Measurements from ENCODE around the gene GPR108.
A peak's percentile ranks its signal among the peaks of the same experiment; 100 is the strongest.
"Not testable (repeated sequence)": the region's sequence is repeated elsewhere in the genome, so short reads cannot be mapped to it uniquely, and the experiment has no call there.

The GPR108 gene

GRCh38 chr19:6737284-6737872, at the start of gene GPR108:
GPR108 (minus strand) TSS chr19:6737580; CDS start chr19:6737576, 4 bp downstream.
- peak within 1 kb of the TSS; percentile 98 for H3K27ac Mint-ChIP-seq
- H3K36me3 Mint-ChIP-seq: peaks cover 14 to 30% of the 10 kb centered on the region in 2 donors
- peak; percentile 74 to 79 for ATAC-seq (replicated peaks)
- no peaks in the 10 kb centered on the region for H3K9me3 Mint-ChIP-seq
- H3K4me1 Mint-ChIP-seq: peaks cover 33 to 47% of the 10 kb centered on the region in 2 donors
- H3K4me3 Mint-ChIP-seq: peak within 1 kb of the TSS; percentile 89 to 90
- no peaks in the 10 kb centered on the region for H3K27me3 Mint-ChIP-seq
- peak; percentile 100 for DNase-seq

- Mint-ChIP-seq H3K27me3 (no peaks in the 10 kb centered on the region), H3K36me3 (peaks cover 34 to 42% of the 10 kb centered on the region in 2 donors), H3K9me3 (peaks cover 8 to 13% of the 10 kb centered on the region in 2 donors), H3K4me1 (peaks cover 38 to 79% of the 10 kb centered on the region in 2 donors), H3K4me3 (no peak overlapping the region), H3K27ac (no peak overlapping the region)
- ATAC-seq (replicated peaks) (no peak), DNase-seq (no peak)
These were observed 41.8 kb upstream of the GPR108 start for GRCh38 chr19:6779206-6779605.

- Mint-ChIP-seq H3K4me3 (no peak overlapping the region), H3K4me1 (peaks cover 40 to 77% of the 10 kb centered on the region in 2 donors), H3K27ac (peak overlapping the region; percentile 93), H3K36me3 (peaks cover 36 to 45% of the 10 kb centered on the region in 2 donors), H3K9me3 (peaks cover 8 to 13% of the 10 kb centered on the region in 2 donors), H3K27me3 (no peaks in the 10 kb centered on the region)
- DNase-seq: no peak
- ATAC-seq (replicated peaks): no peak
These were observed 41.0 kb upstream of the GPR108 start for GRCh38 chr19:6778386-6778785.

GRCh38 chr19:6777434-6777833, 40.1 kb upstream of the GPR108 start:
- DNase-seq (no peak), ATAC-seq (replicated peaks) (no peak)
- Mint-ChIP-seq H3K27me3 (no peaks in the 10 kb centered on the region), H3K9me3 (peaks cover 8 to 13% of the 10 kb centered on the region in 2 donors), H3K36me3 (peaks cover 36 to 46% of the 10 kb centered on the region in 2 donors), H3K4me3 (no peak overlapping the region), H3K27ac (peak overlapping the region; percentile 93), H3K4me1 (peaks cover 37 to 71% of the 10 kb centered on the region in 2 donors)

GRCh38 chr19:6776999-6777398, 39.6 kb upstream of the GPR108 start:
- Mint-ChIP-seq H3K27me3 (no peaks in the 10 kb centered on the region), H3K9me3 (peaks cover 8 to 13% of the 10 kb centered on the region in 2 donors), H3K36me3 (peaks cover 36 to 46% of the 10 kb centered on the region in 2 donors), H3K27ac (peak overlapping the region; percentile 93), H3K4me3 (no peak overlapping the region), H3K4me1 (peaks cover 42 to 76% of the 10 kb centered on the region in 2 donors)
- DNase-seq (no peak), ATAC-seq (replicated peaks) (no peak)

GRCh38 chr19:6776045-6776444, 38.7 kb upstream of the GPR108 start:
- DNase-seq; H3K27me3 Mint-ChIP-seq; ATAC-seq (replicated peaks): not testable (repeated sequence)
- peak overlapping the region in 1 of 2 donors; percentile 26 for H3K4me3 Mint-ChIP-seq
- peaks cover 8 to 18% of the 10 kb centered on the region in 2 donors for H3K9me3 Mint-ChIP-seq
- H3K4me1 Mint-ChIP-seq: peaks cover 42 to 75% of the 10 kb centered on the region in 2 donors
- peaks cover 30 to 40% of the 10 kb centered on the region in 2 donors for H3K36me3 Mint-ChIP-seq
- H3K27ac Mint-ChIP-seq: peak overlapping the region; percentile 59

- peak overlapping the region; percentile 74 for H3K27ac Mint-ChIP-seq
- H3K36me3 Mint-ChIP-seq: peaks cover 30 to 38% of the 10 kb centered on the region in 2 donors
- peak overlapping the region; percentile 50 to 69 for H3K4me3 Mint-ChIP-seq
- DNase-seq (no peak), ATAC-seq (replicated peaks) (no peak)
- H3K27me3 Mint-ChIP-seq: no peaks in the 10 kb centered on the region
- H3K9me3 Mint-ChIP-seq: peaks cover 8 to 18% of the 10 kb centered on the region in 2 donors
- H3K4me1 Mint-ChIP-seq: peaks cover 42 to 70% of the 10 kb centered on the region in 2 donors
These were observed 37.7 kb upstream of the GPR108 start for GRCh38 chr19:6774821-6775707.

GRCh38 chr19:6773323-6773931, 36.0 kb upstream of the GPR108 start:
- DNase-seq: peak; percentile 60
- H3K4me1 Mint-ChIP-seq: peaks cover 42 to 59% of the 10 kb centered on the region in 2 donors
- ATAC-seq (replicated peaks): peak; percentile 50 to 54

GRCh38 chr19:6772866-6773322, 35.5 kb upstream of the GPR108 start:
- Mint-ChIP-seq H3K27me3 (no peaks in the 10 kb centered on the region), H3K4me3 (peak overlapping the region; percentile 92 to 94), H3K4me1 (peaks cover 42 to 59% of the 10 kb centered on the region in 2 donors), H3K36me3 (peaks cover 27 to 32% of the 10 kb centered on the region in 2 donors), H3K27ac (peak overlapping the region; percentile 98), H3K9me3 (peaks cover 8 to 18% of the 10 kb centered on the region in 2 donors)
- ATAC-seq (replicated peaks) (no peak), DNase-seq (no peak)

More at GRCh38 chr19:6773323-6773931, 36.0 kb upstream of the GPR108 start:
- Mint-ChIP-seq H3K4me3 (peak overlapping the region; percentile 92 to 94), H3K27me3 (no peaks in the 10 kb centered on the region), H3K27ac (peak overlapping the region; percentile 98), H3K36me3 (peaks cover 30 to 37% of the 10 kb centered on the region in 2 donors), H3K9me3 (peaks cover 8 to 18% of the 10 kb centered on the region in 2 donors)

- DNase-seq (peak; percentile 82), ATAC-seq (replicated peaks) (peak; percentile 74 to 77)
- peak within 1 kb of the TSS; percentile 98 for H3K27ac Mint-ChIP-seq
- H3K4me1 Mint-ChIP-seq: peaks cover 41 to 56% of the 10 kb centered on the region in 2 donors
- H3K9me3 Mint-ChIP-seq: peaks cover 8 to 18% of the 10 kb centered on the region in 2 donors
- H3K27me3 Mint-ChIP-seq: no peaks in the 10 kb centered on the region
- peaks cover 24 to 28% of the 10 kb centered on the region in 2 donors for H3K36me3 Mint-ChIP-seq
- H3K4me3 Mint-ChIP-seq: peak within 1 kb of the TSS; percentile 92 to 94
These were observed 34.9 kb upstream of the GPR108 start, which contains the start of gene VAV1 for GRCh38 chr19:6772028-6772865. VAV1 (plus strand) TSS chr19:6772708; CDS start chr19:6772808, 100 bp downstream.

GRCh38 chr19:6771648-6772027, 34.3 kb upstream of the GPR108 start:
- Mint-ChIP-seq H3K4me1 (peaks cover 41 to 53% of the 10 kb centered on the region in 2 donors), H3K4me3 (peak overlapping the region; percentile 92 to 94), H3K9me3 (peaks cover 6 to 15% of the 10 kb centered on the region in 2 donors), H3K36me3 (peaks cover 18 to 23% of the 10 kb centered on the region in 2 donors), H3K27ac (peak overlapping the region; percentile 98)
- H3K27me3 Mint-ChIP-seq; DNase-seq; ATAC-seq (replicated peaks): not testable (repeated sequence)

GRCh38 chr19:6769006-6769619, 31.7 kb upstream of the GPR108 start:
- H3K4me3 Mint-ChIP-seq: no peak overlapping the region
- ATAC-seq (replicated peaks) (no peak), DNase-seq (no peak)
- peaks cover 2 to 6% of the 10 kb centered on the region in 2 donors for H3K36me3 Mint-ChIP-seq
- peaks cover 30 to 42% of the 10 kb centered on the region in 2 donors for H3K4me1 Mint-ChIP-seq
- no peak overlapping the region for H3K27ac Mint-ChIP-seq
- no peaks in the 10 kb centered on the region for H3K27me3 Mint-ChIP-seq
- peaks cover 0 to 6% of the 10 kb centered on the region in 2 donors for H3K9me3 Mint-ChIP-seq
